A549 (cell line): ENCODE data around the gene CNTNAP2. TPM values are rescaled to one million over a fixed set of nuclear protein-coding genes. Genes with fewer than 3 reads are reported as not detected.

Experiments used
- ATAC-seq, 2 experiments: fragments of 200-7000 bp in 1 of 2; fragments of >200 bp in 1 of 2; cut with Nextera tagmentation in 1 of 2; cut with Tn5 transposase in 1 of 2; 3 replicates each; pipeline versions ENCODE4 v1.8.0 to v1.9.1; 2018 to 2020; ENCODE audit warnings: mild to moderate bottlenecking in 1 of 2, moderate library complexity in 1 of 2
- CTCF ChIA-PET: fragments of 300-600 bp; sonication (Branson Sonifier 250); formaldehyde crosslinking; extraction: SDS; loops from one replicate; lab custom pipeline; 2021; ENCODE audit warnings: antibody characterized with exemption, inconsistent platforms; lab: Yijun Ruan, JAX
- POLR2A ChIA-PET: fragments of 350-600 bp; formaldehyde crosslinking; extraction: SDS; loops from one replicate; lab custom pipeline; 2021; ENCODE audit warnings: antibody characterized with exemption, inconsistent platforms; lab: Yijun Ruan, JAX
- DNase-seq, 2 experiments: peaks; one replicate each; pipeline versions ENCODE4 v3.0.0 to v3.0.0-alpha.2; 2011 to 2016; ENCODE audit warnings: low read depth in 1 of 2, low spot score in 1 of 2
- FAIRE-seq: peaks from 2 replicates; lab custom pipeline; 2011; peaks lifted over from hg19 to GRCh38; lab: Jason Lieb, UNC
- H3K27ac ChIP-seq, 2 experiments: fragments of >200 bp; sonication (Bioruptor Twin); formaldehyde crosslinking; 3 replicates each; pipeline ENCODE4 v1.5.1; 2016 to 2017
- H3K4me1 ChIP-seq: fragments of >200 bp; sonication (Bioruptor Twin); formaldehyde crosslinking; 3 replicates; pipeline ENCODE4 v1.6.1; 2016
- H3K4me2 ChIP-seq: fragments of >200 bp; sonication (Bioruptor Twin); formaldehyde crosslinking; 3 replicates; pipeline ENCODE4 v1.6.1; 2016
- H3K4me3 ChIP-seq: fragments of >200 bp; sonication (Bioruptor Twin); formaldehyde crosslinking; 3 replicates; pipeline ENCODE4 v1.5.1; 2016
- H3K9me3 ChIP-seq: fragments of >200 bp; sonication (Bioruptor Twin); formaldehyde crosslinking; 3 replicates; pipeline ENCODE4 v1.6.1; 2016
- CBX8 ChIP-seq: fragments of 200-600 bp; sonication (generic); IDR thresholded peaks from 2 replicates; pipeline ENCODE4 v1.6.1; 2016
- CTCF ChIP-seq: fragments of >200 bp; sonication (Bioruptor Twin); formaldehyde crosslinking; IDR thresholded peaks from 3 replicates; pipeline ENCODE4 v1.5.1; 2016
- EP300 ChIP-seq, 2 experiments: fragments of >200 bp; sonication (Bioruptor Twin); formaldehyde crosslinking; IDR thresholded peaks; 2 replicates in 1 of 2; 3 replicates in 1 of 2; pipeline ENCODE4 v1.6.1; 2016 to 2017
- ESRRA ChIP-seq: fragments of 150-350 bp; IDR thresholded peaks from 2 replicates; pipeline ENCODE4 v1.6.1; 2014; ENCODE audit warnings: mild to moderate bottlenecking, low read length, borderline replicate concordance
- FOSB ChIP-seq: fragments of 250-450 bp; sonication (Bioruptor Pico); IDR thresholded peaks from 2 replicates; pipeline ENCODE4 v1.5.0; 2020; ENCODE audit warnings: mild to moderate bottlenecking, moderate library complexity
- HOXB13 ChIP-seq: fragments of 250-450 bp; sonication (Bioruptor Pico); IDR thresholded peaks from 2 replicates; pipeline ENCODE4 v1.5.0; 2020; ENCODE audit warnings: low read depth, mild to moderate bottlenecking, moderate library complexity
- NFE2L2 ChIP-seq: fragments of 150-350 bp; conservative IDR thresholded peaks from 2 replicates; pipeline ENCODE4 v1.6.1; 2014; ENCODE audit warnings: low read length
- POLR2A ChIP-seq: IDR thresholded peaks from 2 replicates; pipeline ENCODE4 v1.6.1; 2012; ENCODE audit warnings: mild to moderate bottlenecking, low read length
- USF2 ChIP-seq: fragments of 450-650 bp; IDR thresholded peaks from 2 replicates; pipeline ENCODE4 v1.6.1; 2014; ENCODE audit warnings: antibody characterized with exemption
- ZC3H11A ChIP-seq: fragments of 450-650 bp; IDR thresholded peaks from 2 replicates; pipeline ENCODE4 v1.6.1; 2014; ENCODE audit warnings: antibody characterized with exemption, mild to moderate bottlenecking
- ZNF302 ChIP-seq: fragments of 250-450 bp; sonication (Bioruptor Pico); IDR thresholded peaks from 2 replicates; pipeline ENCODE4 v1.9.0; 2021; ENCODE audit warnings: inconsistent platforms, mild to moderate bottlenecking, moderate library complexity
- WGBS: methylation state at CpG from one replicate; pipeline ENCODE4 v1.1.6; 2017; ENCODE audit errors: missing lambda C conversion rate; 5-methylcytosine and 5-hydroxymethylcytosine counted together
- polyA plus RNA-seq, 4 experiments: library from polyadenylated mRNA; depleted of rRNA in 3 of 4; stranded (reverse); fragments of >200 nt; fragmentation: RNase III in 1 of 4; extraction: RNeasy Plus Mini Kit Qiagen cat#74134 plus additional on column Dnase treatment in 1 of 4; gene quantifications; 2 replicates in 3 of 4; 3 replicates in 1 of 4; pipeline ENCODE4 v1.2.3, GENCODE V29; 2011 to 2017
- TF ChIP-seq, protein P1 (sequence below): fragments of 250-450 bp; sonication (Bioruptor Pico); IDR thresholded peaks from 2 replicates; pipeline ENCODE4 v1.5.0; 2021; ENCODE audit warnings: mild to moderate bottlenecking, moderate library complexity, borderline replicate concordance
- TF ChIP-seq, protein P2 (sequence below): fragments of 200-600 bp; sonication (generic); IDR thresholded peaks from 2 replicates; pipeline ENCODE4 v1.6.1; 2016; ENCODE audit warnings: antibody characterized with exemption, mild to moderate bottlenecking, moderate library complexity
- TF ChIP-seq, protein P3 (sequence below): IDR thresholded peaks from 2 replicates; pipeline ENCODE4 v1.6.1; 2012

The CNTNAP2 gene
- polyA plus RNA-seq, 2 of the 4 experiments (the other 2 are of a cell fraction): 0.05 to 0.13 TPM

GRCh38 chr7:146722986-146723385, 606.4 kb downstream of the CNTNAP2 start:
- H3K27ac ChIP-seq: no peak overlapping the region
- TF ChIP-seq POLR2A (no peak), USF2 (no peak), HOXB13 (no peak), CTCF (no peak), EP300 (IDR thresholded peaks at IDR 0.05) (no peak), ZC3H11A (no peak), CBX8 (no peak), NFE2L2 (no peak), ESRRA (no peak), ZNF302 (no peak)
- TF ChIP-seq, protein P1, sequence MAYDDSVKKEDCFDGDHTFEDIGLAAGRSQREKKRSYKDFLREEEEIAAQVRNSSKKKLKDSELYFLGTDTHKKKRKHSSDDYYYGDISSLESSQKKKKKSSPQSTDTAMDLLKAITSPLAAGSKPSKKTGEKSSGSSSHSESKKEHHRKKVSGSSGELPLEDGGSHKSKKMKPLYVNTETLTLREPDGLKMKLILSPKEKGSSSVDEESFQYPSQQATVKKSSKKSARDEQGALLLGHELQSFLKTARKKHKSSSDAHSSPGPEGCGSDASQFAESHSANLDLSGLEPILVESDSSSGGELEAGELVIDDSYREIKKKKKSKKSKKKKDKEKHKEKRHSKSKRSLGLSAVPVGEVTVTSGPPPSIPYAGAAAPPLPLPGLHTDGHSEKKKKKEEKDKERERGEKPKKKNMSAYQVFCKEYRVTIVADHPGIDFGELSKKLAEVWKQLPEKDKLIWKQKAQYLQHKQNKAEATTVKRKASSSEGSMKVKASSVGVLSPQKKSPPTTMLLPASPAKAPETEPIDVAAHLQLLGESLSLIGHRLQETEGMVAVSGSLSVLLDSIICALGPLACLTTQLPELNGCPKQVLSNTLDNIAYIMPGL (CRISPR knock-in tag): no peak
- TF ChIP-seq, protein P2, sequence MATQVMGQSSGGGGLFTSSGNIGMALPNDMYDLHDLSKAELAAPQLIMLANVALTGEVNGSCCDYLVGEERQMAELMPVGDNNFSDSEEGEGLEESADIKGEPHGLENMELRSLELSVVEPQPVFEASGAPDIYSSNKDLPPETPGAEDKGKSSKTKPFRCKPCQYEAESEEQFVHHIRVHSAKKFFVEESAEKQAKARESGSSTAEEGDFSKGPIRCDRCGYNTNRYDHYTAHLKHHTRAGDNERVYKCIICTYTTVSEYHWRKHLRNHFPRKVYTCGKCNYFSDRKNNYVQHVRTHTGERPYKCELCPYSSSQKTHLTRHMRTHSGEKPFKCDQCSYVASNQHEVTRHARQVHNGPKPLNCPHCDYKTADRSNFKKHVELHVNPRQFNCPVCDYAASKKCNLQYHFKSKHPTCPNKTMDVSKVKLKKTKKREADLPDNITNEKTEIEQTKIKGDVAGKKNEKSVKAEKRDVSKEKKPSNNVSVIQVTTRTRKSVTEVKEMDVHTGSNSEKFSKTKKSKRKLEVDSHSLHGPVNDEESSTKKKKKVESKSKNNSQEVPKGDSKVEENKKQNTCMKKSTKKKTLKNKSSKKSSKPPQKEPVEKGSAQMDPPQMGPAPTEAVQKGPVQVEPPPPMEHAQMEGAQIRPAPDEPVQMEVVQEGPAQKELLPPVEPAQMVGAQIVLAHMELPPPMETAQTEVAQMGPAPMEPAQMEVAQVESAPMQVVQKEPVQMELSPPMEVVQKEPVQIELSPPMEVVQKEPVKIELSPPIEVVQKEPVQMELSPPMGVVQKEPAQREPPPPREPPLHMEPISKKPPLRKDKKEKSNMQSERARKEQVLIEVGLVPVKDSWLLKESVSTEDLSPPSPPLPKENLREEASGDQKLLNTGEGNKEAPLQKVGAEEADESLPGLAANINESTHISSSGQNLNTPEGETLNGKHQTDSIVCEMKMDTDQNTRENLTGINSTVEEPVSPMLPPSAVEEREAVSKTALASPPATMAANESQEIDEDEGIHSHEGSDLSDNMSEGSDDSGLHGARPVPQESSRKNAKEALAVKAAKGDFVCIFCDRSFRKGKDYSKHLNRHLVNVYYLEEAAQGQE: no peak
- ChIA-PET POLR2A (no interaction called here), CTCF (no interaction called here)
- no peak for DNase-seq
- no peak overlapping the region for H3K4me2 ChIP-seq
- FAIRE-seq: no peak
- H3K9me3 ChIP-seq: peaks cover 8% of the 10 kb centered on the region; the same call in 1 of the 3 replicates
- ATAC-seq: no peak
- 0% methylated on average over 1 of the region's 1 CpG for WGBS
- no peaks in the 10 kb centered on the region for H3K4me1 ChIP-seq
- H3K4me3 ChIP-seq: no peak overlapping the region

DNA sequence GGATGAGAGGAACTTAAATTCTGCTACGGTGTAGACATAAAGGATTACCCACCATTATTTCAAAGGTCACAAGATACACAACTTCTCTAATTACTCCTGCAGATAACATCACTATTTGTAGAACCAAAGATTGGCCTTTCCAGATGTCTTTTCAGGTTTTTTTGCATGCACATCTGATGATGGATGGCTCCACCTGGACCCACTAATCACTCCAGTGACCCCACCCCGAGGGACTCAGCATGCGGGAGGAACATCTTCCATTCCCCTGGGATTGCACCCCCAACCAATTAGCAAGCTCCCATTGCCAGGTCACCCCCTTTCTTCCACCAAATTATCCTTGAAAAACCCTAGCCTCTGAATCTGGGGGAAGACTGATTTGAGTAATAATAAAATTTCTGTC, 608.9 kb downstream of the CNTNAP2 start:
- H3K4me1 ChIP-seq: no peaks in the 10 kb centered on the region
- ChIA-PET CTCF (interaction anchor here (1.1 kb wide), 1 partner anchor 12 kb away, joined by 3 read pairs; no protein-coding TSS in a partner anchor), POLR2A (no interaction called here)
- no peak overlapping the region for H3K27ac ChIP-seq
- ATAC-seq (no peak), FAIRE-seq (no peak), DNase-seq (no peak)
- H3K4me3 ChIP-seq: no peak overlapping the region
- WGBS: 43% methylated on average over 3 of the region's 3 CpGs
- H3K9me3 ChIP-seq: peaks cover 5% of the 10 kb centered on the region; the same call in 1 of the 3 replicates
- no peak for TF ChIP-seq ESRRA
- H3K4me2 ChIP-seq: no peak overlapping the region

DNA sequence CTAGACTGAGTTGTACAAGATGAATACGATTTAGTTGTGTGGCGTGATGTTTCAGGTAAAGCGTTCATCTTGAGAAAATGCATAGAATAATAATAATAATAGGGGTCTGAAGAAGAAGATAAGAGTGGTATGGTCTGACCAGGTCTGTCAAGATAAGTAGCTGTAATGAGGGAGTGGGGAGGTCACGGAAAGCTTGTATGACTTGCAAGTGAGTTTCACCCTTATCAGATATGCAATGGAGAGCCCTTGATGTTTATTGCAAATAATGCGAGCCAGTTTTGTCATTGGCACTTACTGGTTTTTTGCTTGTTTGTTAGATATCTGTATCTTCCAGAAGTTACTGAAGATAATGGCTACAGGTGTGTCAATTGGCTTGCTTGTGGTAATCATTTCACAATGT, 611.5 kb downstream of the CNTNAP2 start:
- Histone ChIP-seq H3K4me2 (no peak overlapping the region), H3K27ac (no peak overlapping the region), H3K4me3 (no peak overlapping the region), H3K9me3 (no peaks in the 10 kb centered on the region; the same call in 2 of the 3 replicates), H3K4me1 (no peaks in the 10 kb centered on the region)
- ChIA-PET POLR2A (no interaction called here), CTCF (no interaction called here)
- DNase-seq (no peak), FAIRE-seq (no peak), ATAC-seq (no peak)
- 43% methylated on average over 5 of the region's 5 CpGs for WGBS
- TF ChIP-seq ZC3H11A (no peak), FOSB (no peak)
- TF ChIP-seq, protein P3, sequence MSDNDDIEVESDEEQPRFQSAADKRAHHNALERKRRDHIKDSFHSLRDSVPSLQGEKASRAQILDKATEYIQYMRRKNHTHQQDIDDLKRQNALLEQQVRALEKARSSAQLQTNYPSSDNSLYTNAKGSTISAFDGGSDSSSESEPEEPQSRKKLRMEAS: no peak
